ENCODE measurements around the gene DES. TPM values are rescaled to one million over a fixed set of nuclear protein-coding genes. Genes with fewer than 3 reads are reported as not detected.
A peak's percentile ranks its signal among the peaks of the same experiment; 100 is the strongest.

Gene DES
- total RNA-seq, 2 experiments from 2014 or later = not detected

DNA sequence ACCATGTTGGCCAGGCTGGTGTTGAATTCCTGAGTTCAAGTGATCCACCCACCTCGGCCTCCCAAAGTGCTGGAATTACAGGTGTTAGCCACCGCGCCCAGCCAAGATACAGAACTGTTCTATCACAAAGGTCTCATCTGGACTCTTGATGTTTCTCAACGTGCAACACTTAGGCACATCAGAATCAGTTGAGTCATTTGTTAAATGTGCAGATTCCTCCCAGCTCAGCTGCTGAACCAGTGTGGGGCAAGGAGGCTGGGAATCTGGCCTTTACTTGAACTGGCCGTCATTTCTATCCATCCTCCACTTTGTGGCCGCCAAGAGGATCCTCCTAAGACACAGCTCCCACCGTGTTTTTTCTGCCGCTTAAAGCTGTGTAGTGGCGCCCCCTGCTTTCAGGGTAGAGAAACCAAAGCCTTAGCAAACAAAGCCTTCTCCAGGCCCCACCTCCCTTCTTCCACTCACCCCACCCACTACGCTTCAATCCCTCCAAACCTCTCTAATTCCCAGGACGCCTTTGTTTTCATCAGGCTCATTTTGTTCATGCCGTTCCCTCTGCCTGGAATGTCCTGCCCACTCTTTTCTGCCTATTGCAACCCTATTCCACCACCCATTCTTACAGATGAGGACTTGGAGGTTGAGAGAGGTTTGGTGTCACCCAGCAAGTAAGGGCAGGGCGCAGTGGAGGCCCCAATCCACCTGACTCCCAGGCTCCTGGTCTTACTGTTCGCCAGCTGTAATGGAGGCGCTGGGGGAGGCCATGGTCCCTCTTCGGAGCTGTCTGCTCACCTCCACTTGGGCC lies 15.7 kb downstream of the DES start:
- CTCF ChIA-PET = interaction anchor here (0.6 to 2.8 kb wide), 7 partner anchors 10 to 275 kb away, joined by 3 to 12 read pairs (median 4); no protein-coding TSS in a partner anchor
- peak; percentile 71 for DNase-seq
- POLR2A ChIA-PET = no interaction called here

DNA sequence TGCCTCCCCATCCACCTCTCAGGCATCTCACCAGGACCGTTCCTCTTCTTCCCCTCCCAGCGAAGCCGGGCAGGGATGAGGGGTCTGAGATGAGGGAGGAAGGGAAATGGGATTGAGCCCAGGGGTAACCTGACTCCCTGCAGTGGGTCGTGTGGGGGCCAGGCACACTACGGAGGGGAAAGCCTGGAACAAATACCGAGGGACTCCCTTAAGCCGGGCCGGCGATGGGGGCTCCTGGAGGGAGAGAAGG lies 16.2 kb downstream of the DES start:
- no peaks in the 10 kb centered on the region for H3K4me1 Mint-ChIP-seq
- no peak overlapping the region for H3K27ac Mint-ChIP-seq
- DNase-seq (no peak), ATAC-seq (no peak)
- CTCF ChIA-PET = interaction anchor here (0.6 to 2.8 kb wide), 6 partner anchors 11 to 124 kb away, joined by 3 to 12 read pairs (median 4); no protein-coding TSS in a partner anchor
- H3K36me3 Mint-ChIP-seq (ENCODE audit: low read depth) = no peaks in the 10 kb centered on the region
- no peak overlapping the region for H3K4me3 Mint-ChIP-seq
- no peaks in the 10 kb centered on the region for H3K9me3 Mint-ChIP-seq (ENCODE audit: low read depth)
- POLR2A ChIA-PET = no interaction called here
- intact Hi-C loops (cut with DNase I, micrococcal nuclease) = loop anchor here in 1 of 2 experiments (1.0 kb wide), 1 partner anchor 31 kb away; no protein-coding TSS in a partner anchor
- peaks cover 19% of the 10 kb centered on the region for H3K27me3 Mint-ChIP-seq

More for the DNA sequence above, 15.7 kb downstream of the DES start:
- peaks cover 19% of the 10 kb centered on the region for H3K27me3 Mint-ChIP-seq
- ATAC-seq = peak; percentile 67
- no peaks in the 10 kb centered on the region for H3K9me3 Mint-ChIP-seq (ENCODE audit: low read depth)
- no peaks in the 10 kb centered on the region for H3K4me1 Mint-ChIP-seq
- no peak overlapping the region for H3K27ac Mint-ChIP-seq
- intact Hi-C loops (cut with DNase I, micrococcal nuclease) = loop anchor here in 1 of 2 experiments (1.0 kb wide), 1 partner anchor 31 kb away; no protein-coding TSS in a partner anchor
- no peaks in the 10 kb centered on the region for H3K36me3 Mint-ChIP-seq (ENCODE audit: low read depth)
- no peak overlapping the region for H3K4me3 Mint-ChIP-seq

DNA sequence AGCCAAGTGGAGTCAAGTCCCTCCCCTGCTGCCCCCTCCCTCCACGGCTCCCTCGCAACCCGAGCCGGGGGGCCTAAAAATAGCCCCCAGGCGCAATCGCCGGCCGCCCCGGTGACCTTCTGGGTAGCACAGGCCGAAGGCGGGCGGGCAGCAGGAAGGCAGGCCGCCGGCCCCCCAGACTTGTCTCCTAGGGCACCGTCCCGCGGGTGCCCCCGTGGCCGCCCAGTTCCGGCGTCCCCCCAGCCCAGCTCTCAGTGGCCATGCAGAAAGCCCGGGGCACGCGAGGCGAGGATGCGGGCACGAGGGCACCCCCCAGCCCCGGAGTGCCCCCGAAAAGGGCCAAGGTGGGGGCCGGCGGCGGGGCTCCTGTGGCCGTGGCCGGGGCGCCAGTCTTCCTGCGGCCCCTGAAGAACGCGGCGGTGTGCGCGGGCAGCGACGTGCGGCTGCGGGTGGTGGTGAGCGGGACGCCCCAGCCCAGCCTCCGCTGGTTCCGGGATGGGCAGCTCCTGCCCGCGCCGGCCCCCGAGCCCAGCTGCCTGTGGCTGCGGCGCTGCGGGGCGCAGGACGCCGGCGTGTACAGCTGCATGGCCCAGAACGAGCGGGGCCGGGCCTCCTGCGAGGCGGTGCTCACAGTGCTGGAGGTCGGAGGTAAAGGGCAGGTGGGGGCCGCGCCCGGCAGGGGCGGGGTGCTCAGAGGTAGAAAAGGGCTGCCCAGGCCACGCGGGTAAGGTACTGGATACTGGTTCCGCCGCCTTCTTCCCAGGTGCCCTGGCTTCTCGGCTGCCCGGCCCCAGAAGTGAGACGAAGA lies 16.7 kb downstream of the DES start, which contains the start of gene SPEG:
Gene SPEG, plus strand, starts transcription at position 126 of the 808 bp plus-strand sequence. Its CDS starts 135 bp downstream, at position 261.
- H3K27ac Mint-ChIP-seq = no peak within 1 kb of the TSS
- POLR2A ChIA-PET = no interaction called here
- no peaks in the 10 kb centered on the region for H3K9me3 Mint-ChIP-seq (ENCODE audit: low read depth)
- peaks cover 19% of the 10 kb centered on the region for H3K27me3 Mint-ChIP-seq
- no peak within 1 kb of the TSS for H3K4me3 Mint-ChIP-seq
- DNase-seq (no peak), ATAC-seq (no peak)
- H3K36me3 Mint-ChIP-seq (ENCODE audit: low read depth) = no peaks in the 10 kb centered on the region
- H3K4me1 Mint-ChIP-seq = no peaks in the 10 kb centered on the region
- intact Hi-C loops (cut with DNase I, micrococcal nuclease) = loop anchor here in 1 of 2 experiments (1.0 kb wide), 1 partner anchor 32 kb away; no protein-coding TSS in a partner anchor
- CTCF ChIA-PET = interaction anchor here (0.6 to 2.8 kb wide), 4 partner anchors 11 to 123 kb away, joined by 4 to 12 read pairs (median 4); no protein-coding TSS in a partner anchor

DNA sequence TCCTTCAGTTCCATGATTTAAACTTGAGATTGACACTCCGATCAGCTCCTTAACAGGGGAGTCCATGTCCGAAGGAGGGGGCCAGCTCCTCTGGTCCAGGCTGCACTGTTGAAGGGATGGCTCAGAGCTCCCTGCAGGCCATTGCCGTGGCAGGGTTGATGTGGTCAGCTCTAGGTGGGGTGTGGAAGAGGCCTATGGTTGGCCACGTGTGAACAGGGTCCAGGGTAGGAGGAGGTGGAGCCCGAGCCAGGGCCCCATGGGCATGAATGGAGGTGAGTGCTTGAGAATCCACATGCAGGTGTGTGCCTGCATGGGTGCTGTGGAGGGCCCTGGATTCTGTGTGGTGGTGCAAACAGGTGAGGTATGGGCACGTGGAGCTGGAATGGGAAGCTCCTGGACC lies 17.5 kb downstream of the DES start:
- no peak overlapping the region for H3K4me3 Mint-ChIP-seq
- H3K9me3 Mint-ChIP-seq (ENCODE audit: low read depth) = no peaks in the 10 kb centered on the region
- no peaks in the 10 kb centered on the region for H3K4me1 Mint-ChIP-seq
- no peaks in the 10 kb centered on the region for H3K36me3 Mint-ChIP-seq (ENCODE audit: low read depth)
- no peak overlapping the region for H3K27ac Mint-ChIP-seq
- ATAC-seq (no peak), DNase-seq (no peak)
- peaks cover 20% of the 10 kb centered on the region for H3K27me3 Mint-ChIP-seq
- ChIA-PET CTCF (interaction anchor here (0.9 to 2.8 kb wide), 3 partner anchors 33 to 105 kb away, joined by 3 to 12 read pairs (median 4); no protein-coding TSS in a partner anchor), POLR2A (no interaction called here)
- intact Hi-C loops (cut with DNase I, micrococcal nuclease) = no loop called here

DNA sequence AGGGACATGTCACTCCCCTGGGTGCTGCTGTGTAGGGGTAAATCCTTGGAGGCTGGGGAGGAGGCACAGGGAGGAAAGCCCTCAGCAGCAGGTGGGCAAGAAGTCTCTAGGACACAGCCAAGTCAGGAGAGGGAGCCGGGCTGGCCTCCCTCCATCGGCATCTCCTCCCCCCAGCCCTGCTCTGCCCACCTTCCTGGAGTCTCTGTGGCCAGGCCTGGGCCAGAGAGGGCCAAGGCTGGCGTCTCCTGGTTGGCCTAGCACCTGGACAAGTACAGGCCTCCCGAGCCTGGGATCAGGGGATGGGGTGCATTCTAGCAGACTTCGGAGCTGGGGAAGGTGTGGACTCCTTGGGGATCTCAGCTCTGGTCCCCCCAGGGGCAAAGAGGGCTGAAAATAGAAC lies 18.3 kb downstream of the DES start:
- Mint-ChIP-seq H3K4me1 (peaks cover 7% of the 10 kb centered on the region), H3K4me3 (no peak overlapping the region), H3K36me3 (ENCODE audit: low read depth) (no peaks in the 10 kb centered on the region), H3K9me3 (ENCODE audit: low read depth) (no peaks in the 10 kb centered on the region), H3K27ac (no peak overlapping the region), H3K27me3 (peaks cover 24% of the 10 kb centered on the region)
- ChIA-PET POLR2A (no interaction called here), CTCF (interaction anchor here (0.6 to 1.4 kb wide), 7 partner anchors 9 to 104 kb away, joined by 3 to 5 read pairs (median 3); no protein-coding TSS in a partner anchor)
- ATAC-seq (no peak), DNase-seq (no peak)
- intact Hi-C loops (cut with DNase I, micrococcal nuclease) = no loop called here

DNA sequence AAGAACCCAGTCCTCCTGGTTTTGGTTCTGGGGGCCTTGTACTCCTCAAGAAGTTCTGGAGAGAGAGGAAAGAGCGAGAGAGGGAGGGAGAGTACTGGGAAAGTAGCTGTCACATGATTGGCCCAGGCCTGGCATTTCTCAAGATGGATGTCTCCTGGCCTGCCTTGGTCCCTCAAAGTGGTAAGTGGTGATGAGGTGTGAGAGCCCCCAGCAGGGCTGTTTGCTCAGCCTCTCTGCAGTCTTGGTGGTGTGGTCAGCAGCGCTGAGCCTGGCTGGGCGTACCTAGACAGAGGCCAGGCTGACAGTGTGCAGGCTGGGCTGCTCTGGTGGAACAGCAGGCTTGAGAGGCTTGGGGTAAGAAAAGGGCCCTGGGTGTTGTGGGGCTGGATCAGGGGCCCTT lies 19.0 kb downstream of the DES start:
- Mint-ChIP-seq H3K4me1 (peaks cover 8% of the 10 kb centered on the region), H3K27ac (no peak overlapping the region), H3K9me3 (ENCODE audit: low read depth) (no peaks in the 10 kb centered on the region), H3K4me3 (no peak overlapping the region), H3K36me3 (ENCODE audit: low read depth) (no peaks in the 10 kb centered on the region), H3K27me3 (peaks cover 23% of the 10 kb centered on the region)
- intact Hi-C loops (cut with DNase I, micrococcal nuclease) = no loop called here
- ChIA-PET CTCF (interaction anchor here (0.7 to 1.4 kb wide), 5 partner anchors 9 to 93 kb away, joined by 3 to 5 read pairs (median 4); no protein-coding TSS in a partner anchor), POLR2A (no interaction called here)
- DNase-seq (no peak), ATAC-seq (no peak)

DNA sequence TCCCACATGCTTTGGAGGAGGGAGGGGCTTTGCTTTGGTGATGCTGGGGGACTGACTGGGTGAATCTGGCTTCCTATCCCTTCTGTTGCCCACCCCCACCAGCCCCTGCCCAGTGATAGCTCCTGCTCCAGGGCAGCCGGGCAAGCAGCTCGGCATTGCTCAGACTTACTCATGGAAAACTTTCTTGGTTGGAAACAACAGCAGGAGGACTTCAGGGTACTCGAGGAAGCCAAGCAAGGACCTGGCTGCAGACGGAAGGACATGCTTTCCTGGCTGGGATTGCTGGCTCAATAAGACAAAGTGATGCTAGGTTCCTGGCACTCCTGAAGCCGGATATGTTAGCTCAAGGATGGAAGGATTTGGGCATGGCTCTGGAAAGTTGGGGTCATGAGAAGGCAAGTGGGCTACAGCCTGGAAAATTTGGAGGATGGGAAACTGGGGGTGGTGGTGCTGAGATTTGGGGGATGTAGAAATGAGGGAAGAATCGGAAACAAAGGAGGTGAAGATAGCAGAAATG lies 19.6 kb downstream of the DES start:
- Mint-ChIP-seq H3K27me3 (peaks cover 20% of the 10 kb centered on the region), H3K27ac (no peak overlapping the region), H3K4me1 (peaks cover 12% of the 10 kb centered on the region), H3K4me3 (no peak overlapping the region), H3K9me3 (ENCODE audit: low read depth) (no peaks in the 10 kb centered on the region), H3K36me3 (ENCODE audit: low read depth) (no peaks in the 10 kb centered on the region)
- no peak for ATAC-seq
- ChIA-PET CTCF (interaction anchor here (0.9 to 1.4 kb wide), 2 partner anchors 9 to 10 kb away, joined by 3 to 5 read pairs; no protein-coding TSS in a partner anchor), POLR2A (no interaction called here)
- no peak for DNase-seq
- intact Hi-C loops (cut with DNase I, micrococcal nuclease) = no loop called here

DNA sequence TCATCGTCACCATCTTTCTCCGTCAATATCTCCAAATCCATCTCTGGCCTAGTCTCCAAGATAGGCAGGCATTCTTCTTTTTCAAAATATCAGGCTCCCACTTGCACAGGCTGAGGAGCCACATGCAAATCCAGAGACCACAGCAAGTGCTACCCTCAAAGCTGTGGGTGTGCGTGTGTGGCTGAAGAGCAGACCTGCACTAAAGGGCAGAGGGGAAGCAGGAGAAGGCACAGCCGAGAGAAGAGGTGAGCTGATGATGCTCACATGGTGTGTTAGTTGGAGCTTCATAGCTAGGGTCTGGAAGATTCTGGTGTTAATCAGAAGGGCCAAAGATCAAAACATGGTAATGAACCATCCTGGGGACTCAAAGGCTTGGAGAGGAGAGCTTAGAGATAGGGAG lies 20.3 kb downstream of the DES start:
- ChIA-PET CTCF (interaction anchor here (0.6 to 1.6 kb wide), 4 partner anchors 19 to 103 kb away, joined by 3 to 7 read pairs (median 4); partner anchors contain the start of gene DES), POLR2A (no interaction called here)
- Mint-ChIP-seq H3K27me3 (peaks cover 18% of the 10 kb centered on the region), H3K4me1 (peaks cover 13% of the 10 kb centered on the region), H3K36me3 (ENCODE audit: low read depth) (no peaks in the 10 kb centered on the region), H3K9me3 (ENCODE audit: low read depth) (no peaks in the 10 kb centered on the region), H3K27ac (no peak overlapping the region), H3K4me3 (no peak overlapping the region)
- DNase-seq (no peak), ATAC-seq (no peak)
- intact Hi-C loops (cut with DNase I, micrococcal nuclease) = no loop called here

DNA sequence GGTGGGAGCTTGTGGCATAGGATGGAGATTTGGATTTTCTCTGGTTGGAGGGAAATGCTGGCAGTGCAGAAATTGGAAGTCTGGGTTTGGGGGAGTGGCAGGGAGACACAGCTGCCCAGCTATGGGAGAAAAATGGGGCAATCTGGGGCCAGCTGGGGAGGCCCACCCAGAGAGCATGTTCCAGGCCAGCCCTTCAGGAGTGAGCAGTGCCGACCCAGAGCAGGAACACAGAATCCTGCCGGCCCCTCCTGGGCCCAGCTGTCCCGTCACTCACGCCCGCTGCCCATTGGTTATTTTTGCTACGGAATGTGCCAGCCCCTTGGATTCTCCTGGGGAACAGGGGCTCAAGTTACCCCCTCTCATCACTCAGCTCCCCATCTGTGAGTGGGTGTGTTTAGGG lies 21.3 kb downstream of the DES start:
- Mint-ChIP-seq H3K4me1 (peaks cover 13% of the 10 kb centered on the region), H3K27me3 (peaks cover 15% of the 10 kb centered on the region), H3K27ac (no peak overlapping the region), H3K9me3 (ENCODE audit: low read depth) (no peaks in the 10 kb centered on the region), H3K4me3 (no peak overlapping the region), H3K36me3 (ENCODE audit: low read depth) (no peaks in the 10 kb centered on the region)
- ATAC-seq (no peak), DNase-seq (no peak)
- POLR2A ChIA-PET = interaction anchor here (0.6 kb wide), 1 partner anchor 104 kb away, joined by 3 read pairs; no protein-coding TSS in a partner anchor
- intact Hi-C loops (cut with DNase I, micrococcal nuclease) = no loop called here
- CTCF ChIA-PET = interaction anchor here (0.9 to 1.6 kb wide), 5 partner anchors 18 to 102 kb away, joined by 3 to 7 read pairs (median 4); a partner anchor contains a TSS

DNA sequence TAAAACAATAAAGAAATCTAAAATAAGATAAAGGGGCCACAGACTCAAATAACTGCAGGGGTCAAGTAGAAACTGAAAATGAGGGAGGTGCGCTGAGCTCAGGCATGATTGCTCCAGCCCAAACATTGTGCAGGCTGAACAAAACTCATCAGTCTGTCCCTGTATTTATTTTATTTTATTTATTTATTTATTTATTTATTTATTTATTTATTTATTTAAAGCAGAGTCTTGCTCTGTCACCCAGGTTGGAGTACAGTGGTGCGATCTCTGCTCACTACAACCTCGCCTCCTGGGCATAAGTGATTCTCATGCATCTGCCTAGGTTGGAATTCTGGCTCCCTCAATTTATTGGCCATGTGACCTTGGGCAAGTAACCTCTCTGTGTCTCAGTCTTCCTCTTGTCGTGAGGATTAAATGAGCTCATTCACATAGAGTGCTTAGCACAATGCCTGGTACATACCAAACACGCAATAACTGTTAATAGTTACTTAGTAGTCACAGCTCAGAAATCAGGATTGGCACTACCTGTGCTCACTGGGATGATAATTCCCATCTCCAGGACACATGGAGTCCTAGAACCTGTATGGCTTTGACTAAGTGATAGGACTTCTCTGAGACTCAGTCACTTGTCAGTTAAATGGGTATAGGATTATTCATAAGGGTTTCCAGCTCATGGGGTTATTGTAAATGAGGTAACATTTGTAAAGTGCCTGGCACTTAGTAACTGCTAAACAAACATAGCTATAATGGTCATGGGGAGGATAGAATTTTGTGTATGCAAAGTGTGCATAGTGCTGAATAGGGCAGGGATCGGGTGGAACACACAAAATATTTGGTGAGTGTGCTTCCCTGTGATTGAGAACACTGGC lies 22.4 kb downstream of the DES start:
- peaks cover 13% of the 10 kb centered on the region for H3K4me1 Mint-ChIP-seq
- H3K27ac Mint-ChIP-seq = no peak overlapping the region
- DNase-seq (no peak), ATAC-seq (peak; percentile 60)
- ChIA-PET CTCF (interaction anchor here (0.6 to 1.6 kb wide), 9 partner anchors 10 to 400 kb away, joined by 3 to 5 read pairs (median 3); no protein-coding TSS in a partner anchor), POLR2A (no interaction called here)
- H3K9me3 Mint-ChIP-seq (ENCODE audit: low read depth) = no peaks in the 10 kb centered on the region
- peaks cover 13% of the 10 kb centered on the region for H3K27me3 Mint-ChIP-seq
- no peaks in the 10 kb centered on the region for H3K36me3 Mint-ChIP-seq (ENCODE audit: low read depth)
- peak overlapping the region; percentile 25 for H3K4me3 Mint-ChIP-seq
- intact Hi-C loops (cut with DNase I, micrococcal nuclease) = no loop called here
